Lower lobe of right lung (tissue), 2 donors: ENCODE results near the gene LGR5. TPM values are rescaled to one million over a fixed set of nuclear protein-coding genes. Genes with fewer than 3 reads are reported as not detected.

ENCODE experiments used
- ATAC-seq, 2 donors: fragments of 200-7000 bp; cut with Tn5 transposase; one replicate each; pipeline ENCODE4 v1.9.1; 2020 to 2022; ENCODE audit warnings: mild to moderate bottlenecking in 2 of 2, moderate library complexity in 2 of 2
- DNase-seq: peaks from one replicate; pipeline ENCODE4 v3.0.0-alpha.2; 2020
- H3K27ac ChIP-seq: fragments of 200-600 bp; one replicate; pipeline ENCODE4 v1.8.0; 2022
- H3K27me3 ChIP-seq: fragments of 200-600 bp; one replicate; pipeline ENCODE4 v1.8.0; 2022; ENCODE audit warnings: low read depth
- H3K36me3 ChIP-seq: fragments of 200-600 bp; one replicate; pipeline ENCODE4 v1.8.0; 2022; ENCODE audit warnings: mild to moderate bottlenecking
- H3K4me1 ChIP-seq: fragments of 200-600 bp; one replicate; pipeline ENCODE4 v1.8.0; 2022
- H3K4me3 ChIP-seq: fragments of 200-600 bp; one replicate; pipeline ENCODE4 v1.8.0; 2022; ENCODE audit warnings: mild to moderate bottlenecking
- H3K9me3 ChIP-seq: fragments of 200-600 bp; one replicate; pipeline ENCODE4 v1.8.0; 2022
- CTCF ChIP-seq: fragments of 200-600 bp; IDR thresholded peaks from one replicate; pipeline ENCODE4 v1.8.0; 2022; ENCODE audit warnings: antibody characterized with exemption, mild to moderate bottlenecking
- intact Hi-C: fragments of 100-400 bp; cut with DNase I; formaldehyde crosslinking; loops from one replicate; pipeline ENCODE4 v1.11.0; 2022
- total RNA-seq: library from RNA; stranded (reverse); fragmentation: NEBNext Ultra II Directional; extraction: Animal tissue kit (Norgen Biotek cat#: 25700); gene quantifications from one replicate; pipeline ENCODE4 v1.2.1, GENCODE V29; 2021
- donor health status: DM: no; HTN: yes; CAD: no; lungs with severe emphysema.

The LGR5 gene
- total RNA-seq, 1 donor from 2014 or later = 1.2 TPM

DNA sequence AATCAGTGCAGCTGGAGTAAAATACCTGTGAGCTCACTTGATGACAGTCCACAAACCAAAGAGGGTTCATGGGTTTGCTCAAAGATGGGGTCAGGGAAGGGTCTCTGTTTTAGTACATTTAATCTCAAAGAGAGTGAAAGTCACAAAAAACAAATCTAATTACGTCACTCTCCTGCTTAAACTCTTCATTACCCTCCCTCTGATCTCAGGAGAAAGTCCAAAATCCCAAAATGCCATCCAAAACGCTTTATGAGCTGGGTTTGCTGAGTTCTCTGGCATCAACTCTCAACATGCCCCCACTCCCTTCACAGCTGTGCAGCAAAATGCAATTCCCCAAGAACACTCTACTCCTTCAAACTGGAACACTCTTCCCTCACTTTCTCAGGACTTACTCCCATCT is 40.4 kb upstream of the LGR5 start:
- Histone ChIP-seq H3K36me3 (no peaks in the 10 kb centered on the region), H3K4me1 (no peaks in the 10 kb centered on the region), H3K4me3 (no peak overlapping the region), H3K9me3 (no peaks in the 10 kb centered on the region), H3K27me3 (no peaks in the 10 kb centered on the region), H3K27ac (no peak overlapping the region)
- DNase-seq (no peak), ATAC-seq (no peak)
- intact Hi-C loops = no loop called here
- no peak for TF ChIP-seq CTCF

- Histone ChIP-seq H3K27ac (no peak overlapping the region), H3K36me3 (no peaks in the 10 kb centered on the region), H3K4me3 (no peak overlapping the region), H3K9me3 (no peaks in the 10 kb centered on the region), H3K4me1 (no peaks in the 10 kb centered on the region), H3K27me3 (no peaks in the 10 kb centered on the region)
- DNase-seq (no peak), ATAC-seq (no peak)
- intact Hi-C loops = no loop called here
- TF ChIP-seq CTCF = no peak
Measured at GRCh38 chr12:71400481-71400880, 39.1 kb upstream of the LGR5 start.

DNA sequence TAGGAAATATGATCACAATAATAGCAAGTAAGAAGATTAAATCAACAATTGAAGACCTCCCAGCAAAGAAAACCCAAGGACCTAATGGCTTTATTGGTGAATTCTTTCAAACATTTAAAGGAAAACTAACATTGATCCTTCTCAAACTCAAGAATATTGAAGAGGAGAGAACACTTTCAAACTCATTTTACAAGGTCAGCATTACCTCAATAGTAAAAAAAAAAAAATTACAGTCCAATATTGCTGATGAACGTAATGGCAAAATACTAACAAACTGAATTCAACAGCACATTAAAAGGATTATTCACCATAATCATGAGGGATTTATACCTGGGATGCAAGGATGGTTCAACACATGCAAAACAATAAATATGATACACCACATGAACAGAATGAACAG is 33.7 kb upstream of the LGR5 start:
- ATAC-seq (no peak), DNase-seq (no peak)
- no peak overlapping the region for H3K4me3 ChIP-seq
- H3K27me3 ChIP-seq = no peaks in the 10 kb centered on the region
- no peaks in the 10 kb centered on the region for H3K36me3 ChIP-seq
- peaks cover 7% of the 10 kb centered on the region for H3K9me3 ChIP-seq
- no peak for TF ChIP-seq CTCF
- no peaks in the 10 kb centered on the region for H3K4me1 ChIP-seq
- intact Hi-C loops = no loop called here
- no peak overlapping the region for H3K27ac ChIP-seq

DNA sequence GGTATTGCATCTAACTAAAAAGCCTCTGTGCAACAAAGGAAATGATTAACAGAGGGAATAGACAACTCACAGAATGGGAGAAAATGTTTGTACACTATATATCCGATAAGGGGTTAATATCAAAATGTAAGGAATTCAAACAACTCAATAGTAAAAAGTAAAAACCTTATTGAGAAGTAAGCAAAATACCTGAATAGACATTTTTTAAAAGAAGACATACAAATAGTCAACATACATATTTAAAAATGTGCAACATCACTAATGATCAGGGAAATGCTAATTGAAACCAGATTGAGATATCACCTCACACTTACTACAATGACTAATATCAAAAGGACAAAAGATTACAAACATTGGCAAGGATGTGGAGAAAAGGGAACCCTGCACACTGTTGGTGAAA is 31.9 kb upstream of the LGR5 start:
- Histone ChIP-seq H3K9me3 (peaks cover 11% of the 10 kb centered on the region), H3K27ac (no peak overlapping the region), H3K36me3 (no peaks in the 10 kb centered on the region), H3K27me3 (no peaks in the 10 kb centered on the region), H3K4me1 (no peaks in the 10 kb centered on the region), H3K4me3 (no peak overlapping the region)
- no peak for DNase-seq
- TF ChIP-seq CTCF = no peak
- intact Hi-C loops = no loop called here
- no peak for ATAC-seq

DNA sequence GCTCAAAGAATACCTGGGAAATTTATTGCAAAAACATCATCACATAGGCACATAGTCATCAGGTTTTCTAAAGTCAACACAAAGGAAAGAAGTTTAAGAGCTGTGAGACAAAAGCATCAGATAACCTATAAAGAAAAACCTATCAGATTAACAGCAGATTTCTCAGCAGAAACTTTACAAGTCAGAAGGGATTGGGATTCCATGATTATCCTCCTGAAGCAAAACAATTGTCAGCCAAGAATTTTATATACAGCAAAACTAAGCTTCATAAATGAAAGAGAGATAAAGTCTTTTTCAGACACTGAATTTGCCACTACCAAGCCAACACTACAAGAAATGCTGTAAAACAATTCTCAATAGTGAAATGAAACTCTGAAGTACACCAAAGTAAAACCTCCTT is 28.8 kb upstream of the LGR5 start:
- H3K27me3 ChIP-seq = no peaks in the 10 kb centered on the region
- no peak overlapping the region for H3K4me3 ChIP-seq
- intact Hi-C loops = no loop called here
- ATAC-seq = no peak
- H3K27ac ChIP-seq = no peak overlapping the region
- TF ChIP-seq CTCF = no peak
- DNase-seq = no peak
- H3K36me3 ChIP-seq = no peaks in the 10 kb centered on the region
- peaks cover 4% of the 10 kb centered on the region for H3K4me1 ChIP-seq
- H3K9me3 ChIP-seq = peaks cover 11% of the 10 kb centered on the region

- intact Hi-C loops = no loop called here
Measured at GRCh38 chr12:71411635-71412034, 28.0 kb upstream of the LGR5 start.

More at GRCh38 chr12:71411635-71412034, 28.0 kb upstream of the LGR5 start:
- Histone ChIP-seq H3K36me3 (no peaks in the 10 kb centered on the region), H3K27ac (no peak overlapping the region), H3K9me3 (peaks cover 11% of the 10 kb centered on the region), H3K27me3 (no peaks in the 10 kb centered on the region), H3K4me3 (no peak overlapping the region), H3K4me1 (peaks cover 4% of the 10 kb centered on the region)
- DNase-seq (no peak), ATAC-seq (no peak)
- TF ChIP-seq CTCF = no peak
